Rectal smooth muscle tissue (tissue), 1 donor: ENCODE data around the gene TNIK.
A peak's percentile ranks its signal among the peaks of the same experiment; 100 is the strongest.

Experiments used
- H3K27ac ChIP-seq: one replicate; pipeline ENCODE4 v1.7.0; 2013; ENCODE audit warnings: low read depth, low read length, inconsistent platforms
- H3K27me3 ChIP-seq: one replicate; pipeline ENCODE4 v1.7.0; 2013; ENCODE audit warnings: low read length; ENCODE audit not compliant: control insufficient read depth, insufficient read depth
- H3K36me3 ChIP-seq: one replicate; pipeline ENCODE4 v1.7.0; 2013; ENCODE audit warnings: low read length; ENCODE audit not compliant: control insufficient read depth, insufficient read depth
- H3K4me1 ChIP-seq: one replicate; pipeline ENCODE4 v1.7.0; 2013; ENCODE audit warnings: low read length; ENCODE audit not compliant: control insufficient read depth, insufficient read depth
- H3K4me3 ChIP-seq: one replicate; pipeline ENCODE4 v1.7.0; 2013; ENCODE audit warnings: low read length
- H3K9ac ChIP-seq: one replicate; pipeline ENCODE4 v1.7.0; 2013; ENCODE audit warnings: low read length

TNIK gene

DNA sequence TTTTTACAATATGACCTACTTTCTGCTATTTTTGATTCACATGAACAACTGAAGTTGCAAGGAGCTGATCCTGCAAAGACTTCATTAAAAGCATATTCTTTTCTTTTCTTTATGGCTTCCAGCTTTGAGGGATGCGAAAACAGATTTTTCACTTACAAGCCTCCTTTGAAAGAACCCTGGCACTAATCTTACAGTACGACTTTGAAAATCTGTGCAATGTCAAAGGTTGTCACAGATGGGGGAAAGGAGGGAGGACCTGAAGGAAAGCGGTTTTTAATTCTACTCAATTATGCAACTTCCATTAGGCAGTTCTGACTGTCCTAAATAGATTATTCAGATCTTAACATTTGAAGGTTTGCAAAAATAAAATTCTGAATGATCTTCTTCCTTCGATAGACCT is 130.5 kb downstream of the TNIK start:
- Histone ChIP-seq H3K4me1 (peaks cover 21% of the 10 kb centered on the region), H3K27me3 (no peaks in the 10 kb centered on the region), H3K27ac (peak overlapping the region; percentile 16), H3K4me3 (no peak overlapping the region), H3K9ac (no peak overlapping the region), H3K36me3 (no peaks in the 10 kb centered on the region)

DNA sequence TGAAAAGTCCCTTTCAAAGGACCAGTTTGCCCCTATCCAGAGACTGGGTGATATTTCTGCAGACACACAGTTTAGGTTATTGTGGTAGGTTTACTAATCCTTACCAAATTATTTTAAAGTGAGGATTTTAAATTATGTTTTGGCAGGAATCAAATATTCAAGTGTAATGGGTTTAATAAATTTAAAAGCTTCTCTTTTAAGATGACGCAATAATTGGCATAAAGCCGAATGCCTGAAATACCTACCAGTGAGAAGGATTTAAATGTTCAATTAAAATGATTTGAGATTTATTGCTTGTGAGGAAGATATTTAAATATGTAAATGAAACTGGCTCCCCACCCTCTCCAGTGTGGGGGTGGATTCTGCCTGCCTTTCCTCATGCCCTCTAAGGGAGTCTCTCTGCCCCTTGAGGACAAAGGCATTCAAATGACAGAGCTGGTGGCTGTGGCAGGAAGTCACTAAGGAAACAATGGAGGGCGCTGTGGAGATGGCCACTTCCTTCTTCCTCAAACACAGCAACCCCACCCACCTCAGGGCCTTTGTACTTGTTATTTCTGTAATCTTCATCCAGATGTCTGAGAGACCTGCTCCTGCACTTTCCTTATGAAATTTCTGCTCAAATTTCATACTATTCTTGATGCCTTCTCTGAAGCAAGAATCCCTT is 131.7 kb downstream of the TNIK start:
- Histone ChIP-seq H3K27me3 (no peaks in the 10 kb centered on the region), H3K9ac (no peak overlapping the region), H3K27ac (peak overlapping the region; percentile 17), H3K4me1 (peaks cover 21% of the 10 kb centered on the region), H3K36me3 (no peaks in the 10 kb centered on the region), H3K4me3 (no peak overlapping the region)

GRCh38 chr3:171327441-171328174 is 132.6 kb downstream of the TNIK start:
- Histone ChIP-seq H3K9ac (no peak overlapping the region), H3K36me3 (no peaks in the 10 kb centered on the region), H3K4me3 (no peak overlapping the region), H3K4me1 (peaks cover 21% of the 10 kb centered on the region), H3K27me3 (no peaks in the 10 kb centered on the region), H3K27ac (no peak overlapping the region)

GRCh38 chr3:171326717-171327440 is 133.3 kb downstream of the TNIK start:
- H3K27me3 ChIP-seq: no peaks in the 10 kb centered on the region
- no peaks in the 10 kb centered on the region for H3K36me3 ChIP-seq
- no peak overlapping the region for H3K27ac ChIP-seq
- H3K4me3 ChIP-seq: no peak overlapping the region
- peaks cover 21% of the 10 kb centered on the region for H3K4me1 ChIP-seq
- H3K9ac ChIP-seq: no peak overlapping the region

DNA sequence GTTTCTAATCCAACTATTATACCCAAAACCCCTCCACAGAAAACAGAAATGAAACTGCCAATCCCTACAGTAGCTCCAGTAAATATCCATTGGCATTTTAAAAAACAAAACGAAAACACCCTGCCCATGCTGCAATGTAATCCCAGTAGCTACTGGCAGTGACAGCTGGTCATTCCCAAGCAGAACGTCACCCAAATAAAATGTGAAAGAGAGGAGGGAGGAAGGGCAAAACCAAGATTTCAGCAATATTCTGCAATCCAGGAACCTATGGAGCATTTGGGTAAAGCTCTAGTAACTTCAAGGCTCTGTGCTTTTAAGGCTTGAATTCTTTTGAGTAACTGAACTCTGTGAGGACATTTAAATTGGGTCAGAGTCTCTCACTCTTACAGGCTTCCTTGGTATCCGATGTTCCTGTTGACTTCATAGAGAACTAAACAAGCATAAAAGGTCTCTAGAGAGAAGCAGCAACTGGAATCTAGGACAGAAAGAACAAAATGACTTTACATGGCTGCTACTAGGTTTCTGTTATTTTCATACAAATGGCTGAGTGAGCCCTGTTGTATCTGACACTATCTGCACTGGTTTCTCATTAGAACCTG is 136.2 kb downstream of the TNIK start:
- no peak overlapping the region for H3K27ac ChIP-seq
- no peak overlapping the region for H3K9ac ChIP-seq
- H3K4me3 ChIP-seq: no peak overlapping the region
- no peaks in the 10 kb centered on the region for H3K36me3 ChIP-seq
- no peaks in the 10 kb centered on the region for H3K27me3 ChIP-seq
- peaks cover 22% of the 10 kb centered on the region for H3K4me1 ChIP-seq

- Histone ChIP-seq H3K9ac (no peak overlapping the region), H3K4me3 (no peak overlapping the region)
Observed at GRCh38 chr3:171321559-171322360, 138.4 kb downstream of the TNIK start.

DNA sequence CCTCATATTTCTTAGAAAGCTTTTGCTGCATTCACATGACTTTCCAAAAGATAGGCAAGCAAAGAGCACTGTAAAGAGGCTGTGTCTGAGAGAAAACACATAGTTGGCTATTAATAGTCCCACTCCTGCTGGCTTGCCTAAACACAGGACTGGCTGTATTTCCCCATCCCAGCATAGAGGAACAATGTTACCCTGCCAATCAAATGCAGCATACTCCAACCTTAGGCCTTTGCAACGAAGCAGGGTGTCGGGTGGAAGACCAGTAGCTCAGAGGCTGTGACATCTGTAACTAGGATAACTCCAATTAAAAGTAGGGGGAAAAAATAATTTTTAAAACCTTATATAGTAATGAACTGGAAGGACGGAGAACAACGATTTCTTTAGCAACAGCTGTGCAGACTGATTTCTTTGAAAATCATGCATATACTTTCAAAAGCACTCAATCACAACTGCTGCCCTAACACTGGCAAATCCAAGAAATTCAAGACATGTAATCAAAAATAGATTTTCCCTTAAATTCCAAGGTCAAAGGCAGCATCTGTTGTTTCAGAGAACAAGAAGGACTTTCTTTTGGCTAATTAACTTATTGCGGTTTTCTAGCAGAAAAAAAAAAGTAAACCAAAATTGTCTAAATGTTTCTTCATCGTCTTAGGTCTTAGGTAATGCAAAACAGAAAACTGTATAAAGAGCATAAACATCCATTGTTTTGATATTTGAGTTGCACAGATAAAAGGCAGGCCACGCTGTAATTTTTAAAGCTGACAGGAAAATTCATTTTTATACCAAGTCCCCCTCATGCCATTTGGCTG is 139.3 kb downstream of the TNIK start:
- Histone ChIP-seq H3K9ac (no peak overlapping the region), H3K4me3 (no peak overlapping the region), H3K36me3 (no peaks in the 10 kb centered on the region), H3K27me3 (no peaks in the 10 kb centered on the region), H3K4me1 (peaks cover 14% of the 10 kb centered on the region), H3K27ac (peak overlapping the region; percentile 40)

More at GRCh38 chr3:171321559-171322360, 138.4 kb downstream of the TNIK start:
- Histone ChIP-seq H3K27ac (peak overlapping the region; percentile 40), H3K4me1 (peaks cover 14% of the 10 kb centered on the region), H3K27me3 (no peaks in the 10 kb centered on the region), H3K36me3 (no peaks in the 10 kb centered on the region)

GRCh38 chr3:171317171-171317570 is 143.0 kb downstream of the TNIK start:
- H3K4me3 ChIP-seq: no peak overlapping the region
- no peaks in the 10 kb centered on the region for H3K27me3 ChIP-seq
- H3K9ac ChIP-seq: no peak overlapping the region
- peaks cover 10% of the 10 kb centered on the region for H3K4me1 ChIP-seq
- H3K36me3 ChIP-seq: no peaks in the 10 kb centered on the region
- H3K27ac ChIP-seq: no peak overlapping the region

DNA sequence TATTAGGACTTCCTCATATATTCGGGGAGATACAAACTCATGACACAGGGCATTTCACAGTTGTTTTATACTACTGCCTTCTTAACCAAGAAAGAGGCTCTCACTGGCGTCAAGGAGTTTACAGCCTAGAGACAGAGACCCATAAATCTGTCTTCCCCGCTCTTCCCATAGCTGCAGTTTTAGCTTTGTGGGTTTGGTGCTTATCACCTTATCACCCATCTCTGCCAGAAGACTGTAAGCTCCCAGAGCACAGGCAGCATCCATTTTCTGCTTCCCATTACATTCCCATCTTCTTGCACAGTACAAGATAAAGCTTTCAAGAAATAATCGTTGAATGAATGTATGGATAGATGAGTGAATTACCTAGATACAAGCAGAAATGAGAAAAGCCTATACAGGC is 144.3 kb downstream of the TNIK start:
- Histone ChIP-seq H3K4me1 (peaks cover 6% of the 10 kb centered on the region), H3K27ac (no peak overlapping the region), H3K9ac (no peak overlapping the region)

DNA sequence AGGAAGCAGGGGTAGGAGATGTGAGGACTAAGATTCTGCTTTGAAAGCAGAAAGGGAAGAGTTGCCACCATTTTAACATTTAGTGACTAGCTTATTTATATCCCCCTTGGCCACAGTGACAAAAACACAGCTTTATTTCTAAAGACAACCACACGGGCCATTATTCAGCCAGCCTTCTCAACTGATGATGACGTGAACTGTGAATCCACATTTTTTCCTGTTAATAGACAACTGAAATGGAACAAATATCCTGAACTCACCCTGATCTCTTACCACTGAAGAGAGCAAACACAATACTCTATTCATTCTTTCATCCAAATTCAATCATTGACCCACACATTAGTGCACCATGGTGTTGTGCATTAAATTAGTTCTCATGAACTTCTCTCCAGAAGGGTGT is 145.1 kb downstream of the TNIK start:
- no peak overlapping the region for H3K27ac ChIP-seq
- no peak overlapping the region for H3K4me3 ChIP-seq
- H3K9ac ChIP-seq: no peak overlapping the region
- H3K27me3 ChIP-seq: no peaks in the 10 kb centered on the region
- H3K36me3 ChIP-seq: no peaks in the 10 kb centered on the region
- no peaks in the 10 kb centered on the region for H3K4me1 ChIP-seq

More for the DNA sequence above, 144.3 kb downstream of the TNIK start:
- H3K36me3 ChIP-seq: no peaks in the 10 kb centered on the region
- H3K4me3 ChIP-seq: no peak overlapping the region
- no peaks in the 10 kb centered on the region for H3K27me3 ChIP-seq

DNA sequence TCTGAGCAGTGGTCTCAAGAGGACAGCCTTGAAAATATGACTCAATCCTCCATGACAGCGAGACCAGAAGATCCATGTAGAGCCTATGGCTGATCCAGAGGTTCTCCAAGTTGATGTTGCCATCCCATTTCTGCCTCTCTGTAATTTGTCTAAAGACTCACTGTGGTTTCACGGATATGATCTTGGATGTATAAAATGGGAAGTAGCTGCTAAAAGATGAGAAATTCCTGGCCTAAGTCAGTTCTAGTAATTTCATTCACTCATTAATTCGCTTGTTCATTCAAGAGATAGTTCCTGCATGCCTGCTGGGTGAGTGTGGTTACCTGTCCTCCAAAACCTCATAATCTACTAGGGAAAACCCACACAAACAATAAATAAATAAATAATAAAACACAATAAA is 145.9 kb downstream of the TNIK start:
- Histone ChIP-seq H3K9ac (no peak overlapping the region), H3K27ac (no peak overlapping the region), H3K4me3 (no peak overlapping the region), H3K36me3 (no peaks in the 10 kb centered on the region), H3K4me1 (no peaks in the 10 kb centered on the region), H3K27me3 (no peaks in the 10 kb centered on the region)
